Activated CD4-positive, alpha-beta T cell treated with anti-CD3 and anti-CD28 coated beads for 36 hours (primary cell): ENCODE measurements around the gene DDX31. TPM values are rescaled to one million over a fixed set of nuclear protein-coding genes. Genes with fewer than 3 reads are reported as not detected.

Experiments
- ATAC-seq: fragments of 200-7000 bp; cut with Tn5 transposase; one replicate; pipeline ENCODE4 v1.10.0; 2021; ENCODE audit warnings: mild to moderate bottlenecking, moderate library complexity
- CTCF ChIA-PET: fragments of 350-600 bp; sonication (Branson Sonifier 250); formaldehyde crosslinking; loops from one replicate; lab custom pipeline; 2021; ENCODE audit warnings: antibody characterized with exemption; lab: Charles Lee
- POLR2A ChIA-PET: fragments of 350-600 bp; sonication (Branson Sonifier 250); formaldehyde crosslinking; loops from one replicate; lab custom pipeline; 2021; ENCODE audit warnings: antibody characterized with exemption, inconsistent platforms; lab: Charles Lee
- DNase-seq: peaks from one replicate; pipeline ENCODE4 v3.0.0-alpha.2; 2020
- H3K27ac Mint-ChIP-seq: one replicate; pipeline ENCODE4 v1.8.0; 2021; ENCODE audit warnings: mixed read lengths
- H3K27me3 Mint-ChIP-seq: one replicate; pipeline ENCODE4 v1.8.0; 2021; ENCODE audit warnings: mixed read lengths
- H3K36me3 Mint-ChIP-seq: one replicate; pipeline ENCODE4 v1.8.0; 2021; ENCODE audit warnings: low read depth, mixed read lengths
- H3K4me1 Mint-ChIP-seq: one replicate; pipeline ENCODE4 v1.8.0; 2021; ENCODE audit warnings: mixed read lengths
- H3K4me3 Mint-ChIP-seq: one replicate; pipeline ENCODE4 v1.8.0; 2021; ENCODE audit warnings: mild to moderate bottlenecking, moderate library complexity, mixed read lengths
- H3K9me3 Mint-ChIP-seq: one replicate; pipeline ENCODE4 v1.8.0; 2021; ENCODE audit warnings: low read depth, mixed read lengths
- intact Hi-C, 2 experiments: fragments of 100-400 bp; cut with DNase I in 1 of 2; cut with micrococcal nuclease in 1 of 2; formaldehyde crosslinking; loops; one replicate each; pipeline versions ENCODE4 v1.14.2 to v1.15.1; 2022 to 2024; cut with DNase I, micrococcal nuclease
- total RNA-seq, 2 experiments: library from RNA; stranded (reverse); gene quantifications; one replicate each; pipeline ENCODE4 v1.2.3, GENCODE V29; 2021

The DDX31 gene
- total RNA-seq, 2 experiments from 2014 or later = 20.9 to 21.0 TPM

- DNase-seq (no peak), ATAC-seq (no peak)
- Mint-ChIP-seq H3K4me1 (peaks cover 8% of the 10 kb centered on the region), H3K27me3 (no peaks in the 10 kb centered on the region), H3K36me3 (peaks cover 49% of the 10 kb centered on the region), H3K9me3 (no peaks in the 10 kb centered on the region), H3K4me3 (no peak overlapping the region), H3K27ac (no peak overlapping the region)
- ChIA-PET POLR2A (no interaction called here), CTCF (no interaction called here)
- intact Hi-C loops = no loop called here
These were observed 21.1 kb downstream of the DDX31 start for GRCh38 chr9:132648685-132649084.

- intact Hi-C loops = no loop called here
- ChIA-PET CTCF (no interaction called here), POLR2A (interaction anchor here (0.6 kb wide), 1 partner anchor 11 kb away, joined by 3 read pairs; no protein-coding TSS in a partner anchor)
- H3K4me3 Mint-ChIP-seq = no peak overlapping the region
- ATAC-seq = no peak
- H3K27ac Mint-ChIP-seq = no peak overlapping the region
- no peak for DNase-seq
- H3K4me1 Mint-ChIP-seq = peaks cover 8% of the 10 kb centered on the region
- peaks cover 51% of the 10 kb centered on the region for H3K36me3 Mint-ChIP-seq
- H3K9me3 Mint-ChIP-seq = no peaks in the 10 kb centered on the region
- no peaks in the 10 kb centered on the region for H3K27me3 Mint-ChIP-seq
These were observed 21.5 kb downstream of the DDX31 start for GRCh38 chr9:132648283-132648682.

DNA sequence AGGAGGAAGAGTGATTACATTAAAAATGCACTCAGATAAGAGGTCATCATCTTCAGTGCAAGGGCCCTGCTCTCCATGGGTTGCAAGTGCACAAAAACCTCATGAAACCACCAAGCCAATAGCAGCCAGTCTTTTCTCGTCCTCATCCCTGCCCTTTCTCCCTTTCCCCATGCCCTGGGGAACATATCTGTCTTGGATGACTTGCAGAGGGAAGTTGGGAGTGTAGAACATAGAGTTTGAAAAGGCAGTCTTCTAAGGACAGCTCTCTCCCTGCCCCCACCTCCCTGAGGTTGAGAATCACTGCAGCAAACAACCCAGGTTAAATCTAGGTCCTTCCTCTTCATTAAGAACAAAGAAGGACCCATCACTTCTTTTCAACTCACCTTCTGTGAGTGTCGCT, 22.0 kb downstream of the DDX31 start:
- CTCF ChIA-PET = interaction anchor here (0.6 kb wide), 1 partner anchor 1810 kb away, joined by 3 read pairs; no protein-coding TSS in a partner anchor
- intact Hi-C loops = no loop called here
- POLR2A ChIA-PET = interaction anchor here (0.6 kb wide), 2 partner anchors 12 to 1876 kb away, joined by 3 read pairs; no protein-coding TSS in a partner anchor
- H3K27ac Mint-ChIP-seq = no peak overlapping the region
- ATAC-seq = no peak
- peaks cover 8% of the 10 kb centered on the region for H3K4me1 Mint-ChIP-seq
- H3K27me3 Mint-ChIP-seq = no peaks in the 10 kb centered on the region
- no peak overlapping the region for H3K4me3 Mint-ChIP-seq
- H3K36me3 Mint-ChIP-seq = peaks cover 54% of the 10 kb centered on the region
- no peaks in the 10 kb centered on the region for H3K9me3 Mint-ChIP-seq
- no peak for DNase-seq

DNA sequence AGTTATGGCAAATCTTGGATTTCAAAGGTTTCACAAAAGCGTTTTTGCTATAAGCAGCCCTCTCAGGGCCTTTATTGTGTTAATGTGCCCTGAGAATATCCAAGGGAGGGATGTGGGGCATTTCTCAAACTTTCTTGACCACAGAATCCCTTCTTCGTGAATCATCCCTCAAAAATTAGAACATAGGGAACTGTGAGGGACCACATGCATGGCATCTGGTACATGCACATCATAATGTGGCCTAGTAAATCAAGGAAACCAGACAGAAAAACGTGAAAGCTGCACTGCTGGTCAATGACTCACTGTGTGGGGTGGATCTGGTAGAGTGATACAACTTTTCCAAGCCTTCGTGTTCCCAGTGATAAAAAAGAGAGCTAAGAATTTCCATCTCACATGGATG, 22.4 kb downstream of the DDX31 start:
- H3K36me3 Mint-ChIP-seq = peaks cover 49% of the 10 kb centered on the region
- intact Hi-C loops = no loop called here
- ChIA-PET POLR2A (interaction anchor here (0.6 kb wide), 2 partner anchors 12 to 1876 kb away, joined by 3 read pairs; no protein-coding TSS in a partner anchor), CTCF (interaction anchor here (0.6 kb wide), 1 partner anchor 1810 kb away, joined by 3 read pairs; no protein-coding TSS in a partner anchor)
- ATAC-seq = peak; percentile 57
- DNase-seq = peak; percentile 17
- no peak overlapping the region for H3K4me3 Mint-ChIP-seq
- H3K4me1 Mint-ChIP-seq = peaks cover 8% of the 10 kb centered on the region
- H3K27me3 Mint-ChIP-seq = no peaks in the 10 kb centered on the region
- H3K27ac Mint-ChIP-seq = no peak overlapping the region
- no peaks in the 10 kb centered on the region for H3K9me3 Mint-ChIP-seq

DNA sequence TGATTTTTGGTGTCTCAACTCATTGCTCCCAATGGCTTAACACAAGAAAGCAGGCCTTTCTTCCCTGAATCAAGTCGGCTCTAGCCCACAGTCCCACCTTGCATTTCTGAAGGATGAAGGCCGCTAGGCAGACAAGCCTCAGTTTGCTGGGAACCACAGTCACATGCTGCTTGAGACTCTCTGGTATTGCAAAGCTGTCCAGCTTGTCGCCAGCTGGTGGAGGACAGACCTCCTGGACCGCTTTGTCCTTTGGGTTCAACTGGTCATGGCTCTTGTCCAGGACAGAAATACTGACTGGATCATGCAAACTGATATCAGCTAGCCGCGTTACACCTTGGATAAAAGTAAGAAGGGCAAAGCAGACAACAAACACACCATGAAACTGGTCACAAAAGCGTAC, 23.1 kb downstream of the DDX31 start:
- Mint-ChIP-seq H3K27ac (no peak overlapping the region), H3K36me3 (peaks cover 51% of the 10 kb centered on the region), H3K9me3 (no peaks in the 10 kb centered on the region), H3K4me3 (no peak overlapping the region), H3K27me3 (no peaks in the 10 kb centered on the region), H3K4me1 (peaks cover 8% of the 10 kb centered on the region)
- CTCF ChIA-PET = interaction anchor here (2.7 kb wide), 1 partner anchor 7 kb away, joined by 11 read pairs; no protein-coding TSS in a partner anchor
- POLR2A ChIA-PET = no interaction called here
- ATAC-seq (no peak), DNase-seq (no peak)
- intact Hi-C loops = no loop called here

GRCh38 chr9:132645711-132646110, 24.1 kb downstream of the DDX31 start:
- no peaks in the 10 kb centered on the region for H3K9me3 Mint-ChIP-seq
- POLR2A ChIA-PET = no interaction called here

GRCh38 chr9:132645306-132645705, 24.5 kb downstream of the DDX31 start:
- ChIA-PET POLR2A (no interaction called here), CTCF (interaction anchor here (0.8 to 2.7 kb wide), 2 partner anchors 9 to 254 kb away, joined by 3 to 11 read pairs; no protein-coding TSS in a partner anchor)
- H3K9me3 Mint-ChIP-seq = no peaks in the 10 kb centered on the region
- no peak for DNase-seq
- H3K4me3 Mint-ChIP-seq = no peak overlapping the region
- no peaks in the 10 kb centered on the region for H3K27me3 Mint-ChIP-seq
- H3K27ac Mint-ChIP-seq = no peak overlapping the region
- ATAC-seq = no peak
- H3K4me1 Mint-ChIP-seq = peaks cover 8% of the 10 kb centered on the region
- peaks cover 60% of the 10 kb centered on the region for H3K36me3 Mint-ChIP-seq
- intact Hi-C loops = no loop called here

More at GRCh38 chr9:132645711-132646110, 24.1 kb downstream of the DDX31 start:
- peaks cover 58% of the 10 kb centered on the region for H3K36me3 Mint-ChIP-seq
- H3K27me3 Mint-ChIP-seq = no peaks in the 10 kb centered on the region
- H3K4me3 Mint-ChIP-seq = no peak overlapping the region
- DNase-seq (no peak), ATAC-seq (no peak)
- CTCF ChIA-PET = interaction anchor here (2.7 kb wide), 1 partner anchor 8 kb away, joined by 11 read pairs; no protein-coding TSS in a partner anchor
- H3K4me1 Mint-ChIP-seq = peaks cover 8% of the 10 kb centered on the region
- intact Hi-C loops = no loop called here
- H3K27ac Mint-ChIP-seq = no peak overlapping the region

DNA sequence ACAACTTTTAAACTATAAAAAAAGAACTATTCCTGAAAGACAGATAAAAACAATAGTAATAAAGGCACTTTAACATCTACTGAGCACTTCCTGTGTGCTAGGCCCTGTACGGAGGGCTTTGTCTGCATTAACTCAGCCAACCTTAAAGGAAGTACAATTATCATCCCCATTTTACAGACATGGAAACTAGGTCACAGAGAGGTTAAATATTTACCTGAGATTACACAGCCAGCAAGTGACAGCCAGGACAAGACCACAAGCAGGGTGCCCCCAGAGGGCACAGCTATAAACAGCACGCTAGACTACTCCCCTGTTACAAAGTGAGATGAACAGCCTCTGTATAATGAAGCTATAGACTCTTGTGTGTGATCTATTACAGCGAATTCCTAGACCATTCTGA, 25.5 kb downstream of the DDX31 start:
- H3K9me3 Mint-ChIP-seq = no peaks in the 10 kb centered on the region
- no peaks in the 10 kb centered on the region for H3K27me3 Mint-ChIP-seq
- CTCF ChIA-PET = interaction anchor here (0.6 to 2.7 kb wide), 5 partner anchors 10 to 678 kb away, joined by 3 to 11 read pairs (median 3); no protein-coding TSS in a partner anchor
- no peak overlapping the region for H3K4me3 Mint-ChIP-seq
- H3K27ac Mint-ChIP-seq = no peak overlapping the region
- H3K4me1 Mint-ChIP-seq = peaks cover 8% of the 10 kb centered on the region
- intact Hi-C loops = no loop called here
- ATAC-seq (peak; percentile 55), DNase-seq (peak; percentile 16)
- peaks cover 68% of the 10 kb centered on the region for H3K36me3 Mint-ChIP-seq
- POLR2A ChIA-PET = no interaction called here

GRCh38 chr9:132641216-132641615, 28.6 kb downstream of the DDX31 start:
- DNase-seq (no peak), ATAC-seq (no peak)
- CTCF ChIA-PET = interaction anchor here (0.7 to 1.3 kb wide), 2 partner anchors 10 to 25 kb away, joined by 3 to 4 read pairs; no protein-coding TSS in a partner anchor
- no peak overlapping the region for H3K4me3 Mint-ChIP-seq
- POLR2A ChIA-PET = no interaction called here
- no peaks in the 10 kb centered on the region for H3K4me1 Mint-ChIP-seq
- peaks cover 74% of the 10 kb centered on the region for H3K36me3 Mint-ChIP-seq
- H3K27ac Mint-ChIP-seq = no peak overlapping the region
- no peaks in the 10 kb centered on the region for H3K9me3 Mint-ChIP-seq
- no peaks in the 10 kb centered on the region for H3K27me3 Mint-ChIP-seq
- intact Hi-C loops = no loop called here

DNA sequence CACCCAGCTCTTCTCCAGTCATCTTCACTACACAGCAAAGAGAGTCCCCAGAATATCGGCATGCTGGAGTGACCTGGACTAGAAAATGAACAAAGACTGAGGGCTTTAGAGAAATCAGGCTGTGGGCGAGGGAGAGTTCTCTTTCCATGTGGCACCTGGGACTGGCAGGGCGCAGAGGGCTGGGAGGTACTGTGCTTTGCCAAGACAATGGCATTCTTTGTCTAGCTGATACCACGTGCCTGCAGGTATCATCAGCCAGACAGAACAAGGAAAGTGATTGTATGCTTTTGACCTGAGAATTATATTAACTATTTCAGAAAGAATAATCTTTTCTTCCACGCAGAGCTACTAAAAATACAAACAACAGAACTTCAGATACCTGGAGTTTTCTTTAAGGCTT, 30.5 kb downstream of the DDX31 start:
- Mint-ChIP-seq H3K27me3 (no peaks in the 10 kb centered on the region), H3K36me3 (peaks cover 62% of the 10 kb centered on the region), H3K9me3 (no peaks in the 10 kb centered on the region), H3K4me1 (no peaks in the 10 kb centered on the region), H3K27ac (no peak overlapping the region), H3K4me3 (no peak overlapping the region)
- CTCF ChIA-PET = interaction anchor here (0.9 kb wide), 1 partner anchor 71 kb away, joined by 3 read pairs; no protein-coding TSS in a partner anchor
- ATAC-seq (no peak), DNase-seq (no peak)
- intact Hi-C loops = no loop called here
- POLR2A ChIA-PET = interaction anchor here (0.6 kb wide), 1 partner anchor 1594 kb away, joined by 3 read pairs; no protein-coding TSS in a partner anchor

DNA sequence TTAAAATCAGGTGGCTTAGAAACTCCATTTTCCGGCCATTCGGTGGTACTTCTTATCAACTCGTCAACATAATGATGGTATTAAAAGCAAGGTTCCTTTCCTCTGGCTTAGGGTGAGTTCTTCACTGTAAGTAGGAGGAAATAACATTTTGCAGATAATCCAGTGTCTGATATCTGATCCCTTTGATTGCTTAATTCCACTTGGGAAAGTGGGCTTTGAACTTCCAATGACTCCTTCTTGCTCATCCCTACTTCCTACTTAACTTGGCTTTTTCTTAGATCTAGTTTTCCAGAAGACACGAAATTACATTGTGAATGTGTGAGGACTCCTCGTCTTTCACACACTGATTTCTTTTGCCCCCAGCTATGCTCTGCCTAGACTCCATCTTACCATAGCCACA, 31.5 kb downstream of the DDX31 start:
- Mint-ChIP-seq H3K4me1 (no peaks in the 10 kb centered on the region), H3K4me3 (no peak overlapping the region), H3K9me3 (no peaks in the 10 kb centered on the region), H3K27ac (no peak overlapping the region), H3K27me3 (no peaks in the 10 kb centered on the region), H3K36me3 (peaks cover 64% of the 10 kb centered on the region)
- DNase-seq (no peak), ATAC-seq (no peak)
- intact Hi-C loops = no loop called here
- ChIA-PET CTCF (no interaction called here), POLR2A (no interaction called here)

- ATAC-seq (no peak), DNase-seq (no peak)
- Mint-ChIP-seq H3K27me3 (no peaks in the 10 kb centered on the region), H3K4me3 (no peak overlapping the region), H3K27ac (no peak overlapping the region), H3K9me3 (no peaks in the 10 kb centered on the region), H3K4me1 (no peaks in the 10 kb centered on the region), H3K36me3 (peaks cover 61% of the 10 kb centered on the region)
- ChIA-PET POLR2A (no interaction called here), CTCF (no interaction called here)
- intact Hi-C loops = no loop called here
These were observed 32.0 kb downstream of the DDX31 start for GRCh38 chr9:132637801-132638200.
